Measurements from ENCODE around the gene DLD. TPM values are rescaled to one million over a fixed set of nuclear protein-coding genes. Genes with fewer than 3 reads are reported as not detected.
"Not testable (repeated sequence)": the region's sequence is repeated elsewhere in the genome, so short reads cannot be mapped to it uniquely, and the experiment has no call there.

DLD gene
- total and polyA plus RNA-seq, 12 donors = 21.6 to 616 (median 149) TPM

DNA sequence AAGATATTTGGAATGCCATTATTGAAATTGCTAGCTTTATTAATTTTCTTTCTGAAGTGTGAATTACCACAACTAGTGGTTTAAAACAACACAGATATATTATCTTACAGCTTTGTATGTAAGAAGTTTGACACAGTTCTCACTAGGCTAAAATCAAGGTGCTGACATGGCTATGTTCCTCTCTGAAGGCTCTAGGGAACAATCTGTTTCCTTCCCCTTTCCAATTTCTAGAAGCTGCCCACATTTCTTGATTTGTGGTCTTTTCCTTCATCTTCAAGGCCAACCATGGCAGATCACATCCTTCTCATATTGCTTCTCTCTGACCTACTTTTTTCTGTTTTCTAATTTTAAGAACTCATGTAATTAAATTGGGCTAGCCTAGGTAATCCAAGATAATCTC is 44.7 kb upstream of the DLD start:
- no peaks in the 10 kb centered on the region for H3K9me3 ChIP-seq (replicated peaks in 1 of 3)
- no peaks in the 10 kb centered on the region for H3K36me3 ChIP-seq (replicated peaks in 1 of 2)
- peaks cover 4% of the 10 kb centered on the region for H3K27me3 ChIP-seq
- TF ChIP-seq POLR2A (IDR thresholded peaks at IDR 0.05) = no peak
- TF ChIP-seq, protein P1, sequence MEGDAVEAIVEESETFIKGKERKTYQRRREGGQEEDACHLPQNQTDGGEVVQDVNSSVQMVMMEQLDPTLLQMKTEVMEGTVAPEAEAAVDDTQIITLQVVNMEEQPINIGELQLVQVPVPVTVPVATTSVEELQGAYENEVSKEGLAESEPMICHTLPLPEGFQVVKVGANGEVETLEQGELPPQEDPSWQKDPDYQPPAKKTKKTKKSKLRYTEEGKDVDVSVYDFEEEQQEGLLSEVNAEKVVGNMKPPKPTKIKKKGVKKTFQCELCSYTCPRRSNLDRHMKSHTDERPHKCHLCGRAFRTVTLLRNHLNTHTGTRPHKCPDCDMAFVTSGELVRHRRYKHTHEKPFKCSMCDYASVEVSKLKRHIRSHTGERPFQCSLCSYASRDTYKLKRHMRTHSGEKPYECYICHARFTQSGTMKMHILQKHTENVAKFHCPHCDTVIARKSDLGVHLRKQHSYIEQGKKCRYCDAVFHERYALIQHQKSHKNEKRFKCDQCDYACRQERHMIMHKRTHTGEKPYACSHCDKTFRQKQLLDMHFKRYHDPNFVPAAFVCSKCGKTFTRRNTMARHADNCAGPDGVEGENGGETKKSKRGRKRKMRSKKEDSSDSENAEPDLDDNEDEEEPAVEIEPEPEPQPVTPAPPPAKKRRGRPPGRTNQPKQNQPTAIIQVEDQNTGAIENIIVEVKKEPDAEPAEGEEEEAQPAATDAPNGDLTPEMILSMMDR (IDR thresholded peaks at IDR 0.05) = no peak
- no peaks in the 10 kb centered on the region for H3K4me1 ChIP-seq (replicated peaks in 1 of 2)
- H3K27ac ChIP-seq = no peak overlapping the region
- intact Hi-C loops (cut with DNase I) = no loop called here
- no peak overlapping the region for H3K4me3 ChIP-seq
- DNase-seq = no peak

DNA sequence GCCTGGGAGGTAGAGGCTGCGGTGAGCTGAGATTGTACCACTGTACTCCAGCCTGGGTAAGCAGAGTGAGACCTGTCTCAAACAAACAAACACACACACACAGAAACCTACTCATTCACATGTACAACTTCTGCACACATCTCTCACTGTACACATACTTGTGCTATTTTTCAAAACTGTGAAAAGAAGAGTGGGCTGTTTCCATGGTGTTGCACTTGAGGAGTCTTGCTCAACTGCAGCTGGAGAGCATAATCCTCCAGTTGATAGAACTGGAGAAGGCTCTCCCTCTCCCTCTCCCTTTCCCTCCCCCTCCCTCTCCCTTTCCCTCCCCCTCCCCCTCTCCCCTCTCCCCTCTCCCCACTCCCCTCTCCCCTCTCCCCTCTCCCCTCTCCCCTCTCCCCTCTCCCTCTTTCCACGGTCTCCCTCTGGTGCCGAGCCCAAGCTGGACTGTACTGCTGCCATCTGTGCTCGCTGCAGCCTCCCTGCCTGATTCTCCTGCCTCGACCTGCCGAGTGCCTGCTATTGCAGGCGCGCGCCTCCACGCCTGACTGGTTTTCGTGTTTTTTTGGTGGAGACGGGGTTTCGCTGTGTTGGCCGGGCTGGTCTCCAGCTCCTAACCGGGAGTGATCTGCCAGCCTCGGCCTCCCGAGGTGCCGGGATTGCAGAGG is 43.7 kb upstream of the DLD start:
- Histone ChIP-seq H3K36me3 (replicated peaks in 1 of 2) (no peaks in the 10 kb centered on the region), H3K27ac (no peak overlapping the region), H3K9me3 (replicated peaks in 1 of 3) (no peaks in the 10 kb centered on the region), H3K4me1 (replicated peaks in 1 of 2) (no peaks in the 10 kb centered on the region), H3K27me3 (peaks cover 4% of the 10 kb centered on the region), H3K4me3 (no peak overlapping the region)
- intact Hi-C loops (cut with DNase I) = no loop called here
- no peak for DNase-seq
- 90 to 99% (median 96%) methylated on average over 13 to 18 of the region's 18 CpGs for WGBS, 4 donors
- TF ChIP-seq, protein P1 (IDR thresholded peaks at IDR 0.05) = no peak
- TF ChIP-seq POLR2A (IDR thresholded peaks at IDR 0.05) = no peak

DNA sequence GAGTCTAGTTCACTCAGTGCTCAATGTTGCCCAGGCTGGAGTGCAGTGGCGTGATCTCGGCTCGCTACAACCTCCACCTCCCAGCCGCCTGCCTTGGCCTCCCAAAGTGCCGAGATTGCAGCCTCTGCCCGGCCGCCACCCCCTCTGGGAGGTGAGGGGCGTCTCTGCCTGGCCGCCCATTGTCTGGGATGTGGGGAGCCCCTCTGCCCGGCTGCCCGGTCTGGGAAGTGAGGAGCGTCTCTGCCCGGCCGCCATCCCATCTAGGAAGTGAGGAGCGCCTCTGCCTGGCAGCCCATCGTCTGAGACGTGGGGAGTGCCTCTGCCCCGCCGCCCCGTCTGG is 43.2 kb upstream of the DLD start:
- H3K4me1 ChIP-seq (replicated peaks in 1 of 2); intact Hi-C loops (cut with DNase I); H3K9me3 ChIP-seq (replicated peaks in 1 of 3); H3K36me3 ChIP-seq (replicated peaks in 1 of 2); H3K4me3 ChIP-seq; H3K27ac ChIP-seq; DNase-seq; H3K27me3 ChIP-seq: not testable (repeated sequence)
- WGBS, 4 donors = 92 to 95% methylated on average over 14 to 20 of the region's 20 CpGs; no CpG with 5 or more reads in 2 of the 4 donors

DNA sequence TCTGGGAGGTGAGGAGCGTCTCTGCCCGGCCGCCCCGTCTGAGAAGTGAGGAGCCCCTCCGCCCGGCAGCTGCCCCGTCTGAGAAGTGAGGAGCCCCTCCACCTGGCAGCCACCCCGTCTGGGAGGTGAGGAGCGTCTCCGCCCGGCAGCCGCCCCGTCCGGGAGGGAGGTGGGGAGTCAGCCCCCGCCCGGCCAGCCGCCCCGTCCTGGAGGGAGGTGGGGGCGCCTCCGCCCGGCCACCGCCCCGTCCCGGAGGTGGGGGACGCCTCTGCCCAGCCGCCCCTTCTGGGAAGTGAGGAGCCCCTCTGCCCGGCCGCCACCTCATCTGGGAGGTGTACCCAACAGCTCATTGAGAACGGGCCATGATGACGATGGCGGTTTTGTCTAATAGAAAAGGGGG is 42.8 kb upstream of the DLD start:
- DNase-seq; H3K4me3 ChIP-seq; intact Hi-C loops (cut with DNase I); H3K27ac ChIP-seq; H3K36me3 ChIP-seq (replicated peaks in 1 of 2); H3K9me3 ChIP-seq (replicated peaks in 1 of 3); H3K4me1 ChIP-seq (replicated peaks in 1 of 2); H3K27me3 ChIP-seq: not testable (repeated sequence)
- WGBS, 4 donors = 93 to 98% (median 96%) methylated on average over 11 to 27 of the region's 31 CpGs

DNA sequence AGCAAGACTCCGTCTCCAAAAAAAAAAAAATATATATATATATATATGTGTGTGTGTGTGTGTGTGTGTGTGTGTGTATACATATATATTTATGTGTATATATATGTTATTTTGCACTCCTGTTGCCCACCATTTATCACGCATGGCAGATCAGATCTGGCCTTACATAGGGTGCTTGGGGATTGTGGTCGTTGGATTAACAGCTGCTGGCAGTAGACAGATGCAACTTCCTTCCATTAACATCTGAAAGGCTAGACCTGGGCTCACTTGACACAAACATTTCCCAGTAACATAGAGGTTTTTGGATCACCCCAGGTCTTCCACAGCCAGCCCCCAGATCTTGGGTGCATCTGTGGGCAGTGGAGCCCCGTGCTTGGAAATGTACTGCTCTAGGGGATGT is 40.8 kb upstream of the DLD start:
- H3K4me3 ChIP-seq = no peak overlapping the region
- peaks cover 4% of the 10 kb centered on the region for H3K27me3 ChIP-seq
- no peak for DNase-seq
- TF ChIP-seq POLR2A (IDR thresholded peaks at IDR 0.05) = no peak
- TF ChIP-seq, protein P1 (IDR thresholded peaks at IDR 0.05) = no peak
- no peak overlapping the region for H3K27ac ChIP-seq
- WGBS, 4 donors = 72 to 92% (median 85%) methylated on average over 3 to 4 of the region's 4 CpGs
- H3K4me1 ChIP-seq (replicated peaks in 1 of 2) = no peaks in the 10 kb centered on the region
- no peaks in the 10 kb centered on the region for H3K36me3 ChIP-seq (replicated peaks in 1 of 2)
- no peaks in the 10 kb centered on the region for H3K9me3 ChIP-seq (replicated peaks in 1 of 3)
- intact Hi-C loops (cut with DNase I) = no loop called here
